ENCODE results near the gene GUSB.
"Not testable (repeated sequence)": the region's sequence is repeated elsewhere in the genome, so short reads cannot be mapped to it uniquely, and the experiment has no call there.

GUSB gene

GRCh38 chr7:65981965-65982792 lies at the start of gene GUSB:
Gene GUSB, minus strand, starts transcription at chr7:65982213. Its CDS starts 30 bp downstream, at chr7:65982183.
- peak; percentile 77 to 80 for DNase-seq (ENCODE audit: low read depth in 1 of 2, low spot score in 1 of 2)

GRCh38 chr7:66028342-66028741 lies 46.3 kb upstream of the GUSB start:
- DNase-seq (ENCODE audit: low read depth in 1 of 2, low spot score in 1 of 2), result not testable (repeated sequence)

- no peak for DNase-seq (ENCODE audit: low read depth in 1 of 2, low spot score in 1 of 2)
Measured at GRCh38 chr7:66016131-66016461, 34.1 kb upstream of the GUSB start.

GRCh38 chr7:66015440-66016130 lies 33.6 kb upstream of the GUSB start:
- no peak for DNase-seq (ENCODE audit: low read depth in 1 of 2, low spot score in 1 of 2)

- DNase-seq (ENCODE audit: low read depth in 1 of 2, low spot score in 1 of 2), result no peak
Measured at GRCh38 chr7:66013938-66014337, 31.9 kb upstream of the GUSB start.

- no peak for DNase-seq (ENCODE audit: low read depth in 1 of 2, low spot score in 1 of 2)
Measured at GRCh38 chr7:66007232-66007631, 25.2 kb upstream of the GUSB start.

GRCh38 chr7:66005115-66005671 lies 23.2 kb upstream of the GUSB start:
- not testable (repeated sequence) for DNase-seq (ENCODE audit: low read depth in 1 of 2, low spot score in 1 of 2)

- DNase-seq (ENCODE audit: low read depth in 1 of 2, low spot score in 1 of 2), result not testable (repeated sequence)
Measured at GRCh38 chr7:66000823-66001417, 18.9 kb upstream of the GUSB start.

GRCh38 chr7:65994984-65995383 lies 13.0 kb upstream of the GUSB start:
- not testable (repeated sequence) for DNase-seq (ENCODE audit: low read depth in 1 of 2, low spot score in 1 of 2)

- no peak for DNase-seq (ENCODE audit: low read depth in 1 of 2, low spot score in 1 of 2)
Measured at GRCh38 chr7:65992526-65992925, 10.5 kb upstream of the GUSB start.

- not testable (repeated sequence) for DNase-seq (ENCODE audit: low read depth in 1 of 2, low spot score in 1 of 2)
Measured at GRCh38 chr7:65991829-65992228, 9.8 kb upstream of the GUSB start.

GRCh38 chr7:65989694-65990080 lies 7.7 kb upstream of the GUSB start:
- DNase-seq (ENCODE audit: low read depth in 1 of 2, low spot score in 1 of 2), result no peak

- not testable (repeated sequence) for DNase-seq (ENCODE audit: low read depth in 1 of 2, low spot score in 1 of 2)
Measured at GRCh38 chr7:65988503-65988902, 6.5 kb upstream of the GUSB start.

- DNase-seq (ENCODE audit: low read depth in 1 of 2, low spot score in 1 of 2), result no peak
Measured at GRCh38 chr7:65988084-65988483, 6.1 kb upstream of the GUSB start.

GRCh38 chr7:65983965-65984658 lies 2.1 kb upstream of the GUSB start:
- no peak for DNase-seq (ENCODE audit: low read depth in 1 of 2, low spot score in 1 of 2)

GRCh38 chr7:65980478-65981250 lies 1.3 kb downstream of the GUSB start:
- DNase-seq (ENCODE audit: low read depth in 1 of 2, low spot score in 1 of 2), result peak in 1 of 2 donors; percentile 10

- no peak for DNase-seq (ENCODE audit: low read depth in 1 of 2, low spot score in 1 of 2)
Measured at GRCh38 chr7:65979583-65980477, 2.2 kb downstream of the GUSB start.

- no peak for DNase-seq (ENCODE audit: low read depth in 1 of 2, low spot score in 1 of 2)
Measured at GRCh38 chr7:65978891-65979582, 3.0 kb downstream of the GUSB start.

- no peak for DNase-seq (ENCODE audit: low read depth in 1 of 2, low spot score in 1 of 2)
Measured at GRCh38 chr7:65976659-65977196, 5.3 kb downstream of the GUSB start.

Measured in activated T-helper 1 cell treated with anti-CD3 and anti-CD28 coated beads, Interleukin-2, amount 50 U/mL, for 16 hours (primary cell).